Activated CD4-positive, alpha-beta T cell treated with anti-CD3 and anti-CD28 coated beads, Interleukin-2, Interleukin-6, amounts not matched to agents 100 ng/mL and 50 ng/mL, durations not matched to agents 16 hours and 8 hours (primary cell): ENCODE data around the gene ADCK2.
A peak's percentile ranks its signal among the peaks of the same experiment; 100 is the strongest.
"Not testable (repeated sequence)": the region's sequence is repeated elsewhere in the genome, so short reads cannot be mapped to it uniquely, and the experiment has no call there.

Experiments
- DNase-seq: peaks from one replicate; pipeline ENCODE4 v3.0.0-alpha.2; 2020

ADCK2 gene

GRCh38 chr7:140646931-140647647 is 25.7 kb upstream of the ADCK2 start:
- DNase-seq = peak; percentile 38

GRCh38 chr7:140649556-140650205 is 23.1 kb upstream of the ADCK2 start:
- DNase-seq = no peak

GRCh38 chr7:140650367-140650766 is 22.4 kb upstream of the ADCK2 start:
- no peak for DNase-seq

GRCh38 chr7:140653319-140654108 is 19.2 kb upstream of the ADCK2 start:
- peak; percentile 62 for DNase-seq

GRCh38 chr7:140654109-140654387 is 18.7 kb upstream of the ADCK2 start:
- no peak for DNase-seq

GRCh38 chr7:140654661-140655060 is 18.1 kb upstream of the ADCK2 start:
- no peak for DNase-seq

- no peak for DNase-seq
Measured at GRCh38 chr7:140655511-140656408, 17.0 kb upstream of the ADCK2 start.

- DNase-seq = peak; percentile 62
Measured at GRCh38 chr7:140656548-140657515, 15.9 kb upstream of the ADCK2 start.

- no peak for DNase-seq
Measured at GRCh38 chr7:140657891-140658290, 14.9 kb upstream of the ADCK2 start.

- no peak for DNase-seq
Measured at GRCh38 chr7:140659856-140660255, 12.9 kb upstream of the ADCK2 start.

GRCh38 chr7:140661124-140661523 is 11.6 kb upstream of the ADCK2 start:
- DNase-seq = no peak

GRCh38 chr7:140662938-140663337 is 9.8 kb upstream of the ADCK2 start:
- DNase-seq = not testable (repeated sequence)

- DNase-seq = no peak
Measured at GRCh38 chr7:140667476-140667875, 5.3 kb upstream of the ADCK2 start.

GRCh38 chr7:140668641-140669040 is 4.1 kb upstream of the ADCK2 start:
- no peak for DNase-seq

- DNase-seq = no peak
Measured at GRCh38 chr7:140669352-140669751, 3.4 kb upstream of the ADCK2 start.

GRCh38 chr7:140669862-140670261 is 2.9 kb upstream of the ADCK2 start:
- not testable (repeated sequence) for DNase-seq

GRCh38 chr7:140670343-140670935 is 2.3 kb upstream of the ADCK2 start:
- no peak for DNase-seq

GRCh38 chr7:140671966-140672365 is 779 bp upstream of the ADCK2 start:
- DNase-seq = no peak

- DNase-seq = peak; percentile 58
Measured at GRCh38 chr7:140673063-140673773, 473 bp downstream of the ADCK2 start.

- DNase-seq = no peak
Measured at GRCh38 chr7:140673774-140674155, 1.0 kb downstream of the ADCK2 start.

GRCh38 chr7:140674356-140674800 is 1.6 kb downstream of the ADCK2 start:
- no peak for DNase-seq
